Thoracic aorta (tissue), 2 donors: ENCODE measurements around the gene DEPP1. TPM values are rescaled to one million over a fixed set of nuclear protein-coding genes. Genes with fewer than 3 reads are reported as not detected.

ENCODE experiments used
- ATAC-seq: fragments of 150-250 bp; one replicate; pipeline ENCODE4 v1.8.0; 2017; ENCODE audit warnings: low read depth; ENCODE audit not compliant: insufficient number of reproducible peaks, low FRiP score
- DNase-seq: peaks from one replicate; pipeline ENCODE4 v3.0.0-alpha.2; 2020; ENCODE audit warnings: low spot score
- H3K27ac ChIP-seq, 2 donors: fragments of 200-600 bp; sonication (generic); 1 replicate in 1 of 2; 2 replicates in 1 of 2; pipeline ENCODE4 v1.5.1; 2016; ENCODE audit warnings: mild to moderate bottlenecking in 2 of 2, moderate library complexity in 2 of 2
- H3K27me3 ChIP-seq: fragments of 200-600 bp; sonication (generic); replicated peaks from 2 replicates; pipeline ENCODE4 v1.6.0; 2016; ENCODE audit warnings: mild to moderate bottlenecking; ENCODE audit not compliant: insufficient read depth
- H3K36me3 ChIP-seq: fragments of 200-600 bp; sonication (generic); one replicate; pipeline ENCODE4 v1.5.1; 2016
- H3K4me1 ChIP-seq, 2 donors: fragments of 200-600 bp; sonication (generic); 1 replicate in 1 of 2; 2 replicates in 1 of 2; pipeline versions ENCODE4 v1.5.1 to v1.6.0; 2016; ENCODE audit warnings: low read depth in 2 of 2, mild to moderate bottlenecking in 1 of 2; ENCODE audit not compliant: control insufficient read depth in 1 of 2
- H3K4me3 ChIP-seq: fragments of 200-600 bp; sonication (generic); 2 replicates; pipeline ENCODE4 v1.5.1; 2016; ENCODE audit warnings: mild to moderate bottlenecking
- H3K9me3 ChIP-seq: fragments of 200-600 bp; sonication (generic); 2 replicates; pipeline ENCODE4 v1.5.1; 2016
- CTCF ChIP-seq: fragments of 200-600 bp; sonication (generic); IDR thresholded peaks from one replicate; pipeline ENCODE4 v1.5.1; 2019; ENCODE audit warnings: antibody characterized with exemption
- total RNA-seq, 2 donors: library from RNA; depleted of rRNA; stranded (reverse); fragments of >200 nt; gene quantifications; one replicate each; pipeline versions ENCODE4 v1.1.0 to v1.2.3, GENCODE V29; 2016

The DEPP1 gene
- total RNA-seq, 2 donors from 2014 or later = 473 to 661 TPM

- Histone ChIP-seq H3K27ac (no peak overlapping the region), H3K4me3 (no peak overlapping the region), H3K27me3 (no peaks in the 10 kb centered on the region), H3K36me3 (peaks cover 21% of the 10 kb centered on the region), H3K4me1 (peaks cover 22 to 59% of the 10 kb centered on the region in 2 donors), H3K9me3 (no peaks in the 10 kb centered on the region)
- no peak for TF ChIP-seq CTCF
- ATAC-seq = no peak
- no peak for DNase-seq
Measured at GRCh38 chr10:44971935-44972757, 6.5 kb downstream of the DEPP1 start.

GRCh38 chr10:44971434-44971833 lies 7.2 kb downstream of the DEPP1 start:
- Histone ChIP-seq H3K36me3 (peaks cover 15% of the 10 kb centered on the region), H3K4me3 (no peak overlapping the region), H3K4me1 (peaks cover 28 to 54% of the 10 kb centered on the region in 2 donors), H3K9me3 (no peaks in the 10 kb centered on the region), H3K27ac (no peak overlapping the region), H3K27me3 (no peaks in the 10 kb centered on the region)
- TF ChIP-seq CTCF = no peak
- no peak for DNase-seq
- no peak for ATAC-seq

- no peak for DNase-seq
- ATAC-seq = no peak
- H3K27ac ChIP-seq = no peak overlapping the region
- H3K9me3 ChIP-seq = no peaks in the 10 kb centered on the region
- no peaks in the 10 kb centered on the region for H3K27me3 ChIP-seq
- TF ChIP-seq CTCF = no peak
- peaks cover 30 to 49% of the 10 kb centered on the region in 2 donors for H3K4me1 ChIP-seq
- peaks cover 14% of the 10 kb centered on the region for H3K36me3 ChIP-seq
- H3K4me3 ChIP-seq = no peak overlapping the region
Measured at GRCh38 chr10:44970812-44971395, 7.7 kb downstream of the DEPP1 start.

- no peak overlapping the region for H3K4me3 ChIP-seq
- DNase-seq = no peak
- no peak overlapping the region for H3K27ac ChIP-seq
- no peaks in the 10 kb centered on the region for H3K27me3 ChIP-seq
- peaks cover 14% of the 10 kb centered on the region for H3K36me3 ChIP-seq
- no peak for ATAC-seq
- no peaks in the 10 kb centered on the region for H3K9me3 ChIP-seq
- H3K4me1 ChIP-seq = peaks cover 37 to 48% of the 10 kb centered on the region in 2 donors
- no peak for TF ChIP-seq CTCF
Measured at GRCh38 chr10:44969854-44970253, 8.8 kb downstream of the DEPP1 start.

- H3K27me3 ChIP-seq = no peaks in the 10 kb centered on the region
- peaks cover 48 to 49% of the 10 kb centered on the region in 2 donors for H3K4me1 ChIP-seq
- no peak for DNase-seq
- H3K27ac ChIP-seq = peak overlapping the region in 1 of 2 donors; percentile 57
- no peak for ATAC-seq
- H3K9me3 ChIP-seq = no peaks in the 10 kb centered on the region
- peaks cover 14% of the 10 kb centered on the region for H3K36me3 ChIP-seq
- TF ChIP-seq CTCF = no peak
- H3K4me3 ChIP-seq = peak overlapping the region; percentile 3
Measured at GRCh38 chr10:44968500-44969400, 9.9 kb downstream of the DEPP1 start.
